Activated B cell treated with CpG ODN at 0.5 μM for 24 hours (primary cell): ENCODE data around the gene UBE2E2. TPM values are rescaled to one million over a fixed set of nuclear protein-coding genes. Genes with fewer than 3 reads are reported as not detected.
"Not testable (repeated sequence)": the region's sequence is repeated elsewhere in the genome, so short reads cannot be mapped to it uniquely, and the experiment has no call there.

ENCODE experiments used
- ATAC-seq: fragments of 200-7000 bp; cut with Tn5 transposase; one replicate; pipeline ENCODE4 v1.10.0; 2021; ENCODE audit warnings: low read depth, mild to moderate bottlenecking, moderate library complexity
- CTCF ChIA-PET: fragments of 350-600 bp; sonication (Branson Sonifier 250); formaldehyde crosslinking; loops from one replicate; lab custom pipeline; 2021; ENCODE audit warnings: antibody characterized with exemption; lab: Charles Lee
- POLR2A ChIA-PET: fragments of 350-600 bp; sonication (Branson Sonifier 250); formaldehyde crosslinking; loops from one replicate; lab custom pipeline; 2021; ENCODE audit warnings: antibody characterized with exemption; lab: Charles Lee
- DNase-seq: peaks from one replicate; pipeline ENCODE4 v3.0.0; 2022
- H3K27ac Mint-ChIP-seq: one replicate; pipeline ENCODE4 v1.8.0; 2020; ENCODE audit warnings: mixed read lengths
- H3K27me3 Mint-ChIP-seq: one replicate; pipeline ENCODE4 v1.8.0; 2021; ENCODE audit warnings: mixed read lengths
- H3K36me3 Mint-ChIP-seq: one replicate; pipeline ENCODE4 v1.8.0; 2021; ENCODE audit warnings: low read depth, mixed read lengths
- H3K4me1 Mint-ChIP-seq: one replicate; pipeline ENCODE4 v1.8.0; 2021; ENCODE audit warnings: mixed read lengths
- H3K4me3 Mint-ChIP-seq: one replicate; pipeline ENCODE4 v1.8.0; 2020; ENCODE audit warnings: mild to moderate bottlenecking, mixed read lengths
- H3K9me3 Mint-ChIP-seq: one replicate; pipeline ENCODE4 v1.8.0; 2020; ENCODE audit warnings: mixed read lengths
- CTCF ChIP-seq: fragments of 200-600 bp; IDR thresholded peaks from one replicate; pipeline ENCODE4 v1.8.0; 2022; ENCODE audit warnings: antibody characterized with exemption, mild to moderate bottlenecking
- intact Hi-C: fragments of 100-400 bp; cut with micrococcal nuclease; formaldehyde crosslinking; loops from one replicate; pipeline ENCODE4 v1.15.1; 2024
- total RNA-seq: library from RNA; stranded (reverse); gene quantifications from 2 replicates; pipeline ENCODE4 v1.2.3, GENCODE V29; 2022

UBE2E2 gene
- total RNA-seq, 1 donor from 2014 or later = 48.5 TPM

DNA sequence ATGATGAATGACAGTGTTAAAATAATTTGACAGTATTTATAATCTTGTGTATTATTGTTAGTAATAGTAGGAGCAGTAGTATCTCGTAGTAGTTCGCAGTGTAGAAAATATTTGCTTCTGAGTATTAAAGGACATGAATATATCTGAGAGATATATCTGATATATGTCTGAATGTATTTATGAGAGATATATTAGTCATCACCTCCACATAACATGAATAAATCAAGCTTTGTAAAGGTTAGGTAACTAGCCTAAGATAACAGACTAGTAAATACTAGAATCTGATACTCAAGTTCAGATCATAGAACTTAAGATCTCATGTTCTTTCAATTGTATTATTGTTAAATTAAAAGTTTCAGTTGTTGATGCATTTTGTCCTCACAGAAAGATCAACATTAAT lies 130.5 kb downstream of the UBE2E2 start:
- Mint-ChIP-seq H3K4me3 (no peak overlapping the region), H3K27ac (no peak overlapping the region), H3K27me3 (no peaks in the 10 kb centered on the region), H3K36me3 (no peaks in the 10 kb centered on the region), H3K4me1 (peaks cover 36% of the 10 kb centered on the region), H3K9me3 (no peaks in the 10 kb centered on the region)
- DNase-seq (no peak), ATAC-seq (no peak)
- no peak for TF ChIP-seq CTCF
- POLR2A ChIA-PET = no interaction called here
- intact Hi-C loops = loop anchor here (1.0 kb wide), 1 partner anchor 8 kb away; no protein-coding TSS in a partner anchor
- CTCF ChIA-PET = no interaction called here

DNA sequence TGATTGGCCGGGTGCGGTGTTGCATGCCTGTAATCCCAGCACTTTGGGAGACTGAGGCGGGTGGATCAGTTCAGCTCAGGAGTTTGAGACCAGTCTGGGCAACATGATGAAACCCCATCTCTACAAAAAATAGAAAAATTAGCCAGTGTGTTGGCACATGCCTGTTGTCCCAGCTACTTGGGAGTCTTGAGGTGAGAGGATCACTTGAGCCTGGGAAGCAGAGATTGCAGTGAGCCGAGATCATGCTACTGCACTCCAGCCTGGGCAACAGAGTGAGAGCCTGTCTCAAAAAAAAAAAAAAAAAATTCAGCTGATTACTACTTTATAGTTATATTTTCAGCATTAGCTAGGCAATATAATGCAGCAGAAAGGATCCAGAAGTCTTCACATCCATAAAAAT lies 133.7 kb downstream of the UBE2E2 start:
- H3K27ac Mint-ChIP-seq, DNase-seq, H3K27me3 Mint-ChIP-seq, POLR2A ChIA-PET, CTCF ChIA-PET, H3K4me3 Mint-ChIP-seq, ATAC-seq, H3K9me3 Mint-ChIP-seq, intact Hi-C loops, H3K36me3 Mint-ChIP-seq: not testable (repeated sequence)
- H3K4me1 Mint-ChIP-seq = peaks cover 52% of the 10 kb centered on the region

- DNase-seq = no peak
- ChIA-PET POLR2A (interaction anchor here (0.7 to 1.5 kb wide), 2 partner anchors 17 to 605 kb away, joined by 3 read pairs; no protein-coding TSS in a partner anchor), CTCF (no interaction called here)
- ATAC-seq = peak; percentile 77
- intact Hi-C loops = loop anchor here (1.0 to 5.0 kb wide), 4 partner anchors 16 to 139 kb away; partner anchors contain the start of gene UBE2E2
- Mint-ChIP-seq H3K9me3 (no peaks in the 10 kb centered on the region), H3K27ac (peak overlapping the region; percentile 74), H3K4me3 (peak overlapping the region; percentile 39), H3K36me3 (no peaks in the 10 kb centered on the region), H3K4me1 (peaks cover 59% of the 10 kb centered on the region), H3K27me3 (no peaks in the 10 kb centered on the region)
- no peak for TF ChIP-seq CTCF
Observed at GRCh38 chr3:23341147-23341838, 138.2 kb downstream of the UBE2E2 start.

GRCh38 chr3:23342343-23342742 lies 139.2 kb downstream of the UBE2E2 start:
- peaks cover 6% of the 10 kb centered on the region for H3K36me3 Mint-ChIP-seq
- H3K27me3 Mint-ChIP-seq = no peaks in the 10 kb centered on the region
- DNase-seq (no peak), ATAC-seq (no peak)
- ChIA-PET CTCF (no interaction called here), POLR2A (interaction anchor here (1.5 kb wide), 1 partner anchor 18 kb away, joined by 3 read pairs; no protein-coding TSS in a partner anchor)
- H3K9me3 Mint-ChIP-seq = no peaks in the 10 kb centered on the region
- peaks cover 55% of the 10 kb centered on the region for H3K4me1 Mint-ChIP-seq
- intact Hi-C loops = loop anchor here (5.0 kb wide), 3 partner anchors 100 to 140 kb away; partner anchors contain the start of gene UBE2E2
- H3K4me3 Mint-ChIP-seq = no peak overlapping the region
- peak overlapping the region; percentile 74 for H3K27ac Mint-ChIP-seq
- TF ChIP-seq CTCF = no peak

GRCh38 chr3:23343509-23343908 lies 140.4 kb downstream of the UBE2E2 start:
- CTCF ChIA-PET = no interaction called here
- intact Hi-C loops = loop anchor here (5.0 kb wide), 3 partner anchors 99 to 141 kb away; partner anchors contain the start of gene UBE2E2
- peaks cover 46% of the 10 kb centered on the region for H3K4me1 Mint-ChIP-seq
- ATAC-seq (no peak), DNase-seq (no peak)
- H3K27me3 Mint-ChIP-seq = no peaks in the 10 kb centered on the region
- H3K9me3 Mint-ChIP-seq = no peaks in the 10 kb centered on the region
- TF ChIP-seq CTCF = no peak
- H3K36me3 Mint-ChIP-seq = peaks cover 6% of the 10 kb centered on the region
- POLR2A ChIA-PET = no interaction called here
- peak overlapping the region; percentile 7 for H3K27ac Mint-ChIP-seq
- no peak overlapping the region for H3K4me3 Mint-ChIP-seq
